Cerebellar cortex (tissue), 1 donor: Measurements from ENCODE around the gene ABCC4.
A peak's percentile ranks its signal among the peaks of the same experiment; 100 is the strongest.

Experiments used
- DNase-seq: peaks from one replicate; pipeline ENCODE4 v3.0.0-alpha.2; 2015; ENCODE audit warnings: low spot score

ABCC4 gene, protein sequence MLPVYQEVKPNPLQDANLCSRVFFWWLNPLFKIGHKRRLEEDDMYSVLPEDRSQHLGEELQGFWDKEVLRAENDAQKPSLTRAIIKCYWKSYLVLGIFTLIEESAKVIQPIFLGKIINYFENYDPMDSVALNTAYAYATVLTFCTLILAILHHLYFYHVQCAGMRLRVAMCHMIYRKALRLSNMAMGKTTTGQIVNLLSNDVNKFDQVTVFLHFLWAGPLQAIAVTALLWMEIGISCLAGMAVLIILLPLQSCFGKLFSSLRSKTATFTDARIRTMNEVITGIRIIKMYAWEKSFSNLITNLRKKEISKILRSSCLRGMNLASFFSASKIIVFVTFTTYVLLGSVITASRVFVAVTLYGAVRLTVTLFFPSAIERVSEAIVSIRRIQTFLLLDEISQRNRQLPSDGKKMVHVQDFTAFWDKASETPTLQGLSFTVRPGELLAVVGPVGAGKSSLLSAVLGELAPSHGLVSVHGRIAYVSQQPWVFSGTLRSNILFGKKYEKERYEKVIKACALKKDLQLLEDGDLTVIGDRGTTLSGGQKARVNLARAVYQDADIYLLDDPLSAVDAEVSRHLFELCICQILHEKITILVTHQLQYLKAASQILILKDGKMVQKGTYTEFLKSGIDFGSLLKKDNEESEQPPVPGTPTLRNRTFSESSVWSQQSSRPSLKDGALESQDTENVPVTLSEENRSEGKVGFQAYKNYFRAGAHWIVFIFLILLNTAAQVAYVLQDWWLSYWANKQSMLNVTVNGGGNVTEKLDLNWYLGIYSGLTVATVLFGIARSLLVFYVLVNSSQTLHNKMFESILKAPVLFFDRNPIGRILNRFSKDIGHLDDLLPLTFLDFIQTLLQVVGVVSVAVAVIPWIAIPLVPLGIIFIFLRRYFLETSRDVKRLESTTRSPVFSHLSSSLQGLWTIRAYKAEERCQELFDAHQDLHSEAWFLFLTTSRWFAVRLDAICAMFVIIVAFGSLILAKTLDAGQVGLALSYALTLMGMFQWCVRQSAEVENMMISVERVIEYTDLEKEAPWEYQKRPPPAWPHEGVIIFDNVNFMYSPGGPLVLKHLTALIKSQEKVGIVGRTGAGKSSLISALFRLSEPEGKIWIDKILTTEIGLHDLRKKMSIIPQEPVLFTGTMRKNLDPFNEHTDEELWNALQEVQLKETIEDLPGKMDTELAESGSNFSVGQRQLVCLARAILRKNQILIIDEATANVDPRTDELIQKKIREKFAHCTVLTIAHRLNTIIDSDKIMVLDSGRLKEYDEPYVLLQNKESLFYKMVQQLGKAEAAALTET (N-terminal part only)

DNA sequence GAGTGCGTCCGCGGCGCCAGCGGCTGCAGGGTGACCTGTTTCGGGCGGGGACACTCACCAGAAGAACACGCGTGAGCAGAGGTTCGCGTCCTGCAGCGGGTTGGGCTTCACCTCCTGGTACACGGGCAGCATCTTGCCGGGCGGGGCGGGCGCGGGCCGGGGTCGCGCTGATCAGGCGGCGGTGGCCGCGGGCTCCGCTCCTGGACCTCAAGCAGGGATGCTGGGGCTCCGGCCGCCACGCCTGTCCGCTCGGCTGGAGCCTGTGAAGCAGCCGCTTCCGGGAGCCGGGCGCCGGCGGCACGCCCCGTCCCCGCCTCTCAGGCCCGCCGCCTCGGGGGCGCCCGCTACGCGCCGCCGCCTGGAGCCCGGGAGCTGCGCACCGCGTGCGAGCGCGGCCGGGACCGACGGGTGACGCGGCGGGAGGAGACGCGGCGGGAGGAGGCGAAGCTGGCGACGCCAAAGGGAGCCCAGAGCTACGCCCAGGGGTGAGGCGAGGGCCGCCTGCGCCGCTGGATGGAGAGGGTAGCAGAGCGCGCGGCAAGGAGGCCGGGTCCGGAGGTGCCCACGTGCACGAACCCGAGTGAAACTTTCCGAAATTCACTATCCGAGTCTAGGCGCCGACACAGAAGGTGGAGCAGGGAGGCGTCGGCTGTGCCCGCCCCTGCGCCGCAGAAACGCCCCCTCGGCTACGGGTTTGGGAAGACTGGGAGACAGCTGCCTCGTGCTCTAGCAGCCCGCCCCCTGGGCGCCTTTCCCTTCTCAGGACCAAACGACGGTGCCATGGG lies at the start of gene ABCC4:
ABCC4 (minus strand) TSS at position 269 of the 785 bp plus-strand sequence; CDS start at position 132, 137 bp downstream.
- DNase-seq, result peak; percentile 49

DNA sequence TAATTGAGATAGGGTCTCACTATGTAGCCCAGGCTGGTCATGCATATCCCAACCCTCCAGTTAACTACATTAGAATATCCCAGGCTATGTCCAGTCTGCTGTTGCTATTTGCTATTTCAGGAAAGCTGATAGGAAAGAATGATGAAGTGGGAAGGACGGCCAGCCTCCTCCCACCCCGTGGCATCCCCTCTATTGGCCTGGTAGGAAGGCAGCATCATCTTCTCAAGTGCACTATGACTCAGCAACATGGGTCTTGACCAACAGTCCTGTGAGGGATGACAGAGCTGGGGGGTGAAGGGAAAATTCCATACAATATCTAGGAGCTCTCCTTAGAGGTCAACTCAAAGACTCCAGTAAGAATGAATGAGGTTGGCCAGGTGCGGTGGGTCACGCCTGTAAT lies 48.0 kb upstream of the ABCC4 start:
- DNase-seq, result no peak

DNA sequence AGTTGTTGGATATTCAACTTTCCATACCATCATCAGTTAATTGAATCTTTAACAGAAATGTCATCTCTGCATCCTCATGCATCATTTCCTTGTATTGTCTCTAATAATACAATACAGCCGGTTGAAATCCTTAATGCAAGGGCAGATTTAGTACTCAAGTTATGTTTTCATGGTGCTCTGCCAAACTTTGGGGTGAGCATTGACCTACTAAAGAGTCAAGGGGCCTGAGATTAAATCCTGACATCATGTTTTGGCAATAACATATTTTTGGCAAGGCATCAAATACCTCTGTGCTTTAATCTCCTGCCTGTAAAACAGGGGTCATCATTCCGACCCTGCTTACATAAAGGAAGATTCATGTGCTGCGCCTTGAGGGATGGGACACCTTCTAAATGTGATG lies 42.7 kb upstream of the ABCC4 start:
- DNase-seq, result no peak

DNA sequence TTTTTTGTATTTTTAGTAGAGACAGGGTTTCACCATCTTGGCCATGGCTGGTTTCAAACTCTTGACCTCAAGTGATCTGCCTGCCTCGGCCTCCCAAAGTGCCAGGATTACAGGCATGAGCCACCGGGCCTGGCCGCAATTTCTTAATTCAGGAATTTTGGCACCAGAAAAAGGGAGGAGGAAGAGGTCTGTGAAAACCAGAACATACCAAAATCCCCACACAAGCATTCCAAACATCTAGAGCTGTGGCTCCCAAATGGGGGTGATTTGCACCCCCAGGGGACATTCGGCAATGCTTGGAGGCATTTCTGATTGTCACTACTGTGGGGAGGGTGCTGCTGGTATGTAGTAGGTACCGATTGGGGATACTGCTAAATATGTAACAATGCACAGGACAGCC lies 40.2 kb upstream of the ABCC4 start:
- DNase-seq, result no peak

DNA sequence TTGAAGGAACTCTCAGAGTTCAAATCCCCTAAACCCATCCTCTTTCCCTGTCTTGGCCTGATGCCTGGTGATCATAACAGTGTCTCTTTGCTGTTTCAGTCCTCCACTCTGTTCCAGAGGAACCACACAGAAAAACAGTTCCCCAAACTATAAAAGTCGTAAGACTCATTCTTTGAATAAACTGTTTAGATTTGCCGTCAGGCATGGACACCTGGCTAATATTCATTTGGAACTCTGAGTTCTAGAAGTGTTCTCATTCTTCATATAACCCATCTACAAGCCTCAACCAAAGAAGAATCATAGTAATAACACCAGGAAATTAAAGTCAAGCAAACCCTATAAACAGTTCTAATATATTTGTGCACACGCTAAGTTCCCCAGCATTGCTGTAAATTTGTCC lies 37.7 kb upstream of the ABCC4 start:
- DNase-seq, result no peak

DNA sequence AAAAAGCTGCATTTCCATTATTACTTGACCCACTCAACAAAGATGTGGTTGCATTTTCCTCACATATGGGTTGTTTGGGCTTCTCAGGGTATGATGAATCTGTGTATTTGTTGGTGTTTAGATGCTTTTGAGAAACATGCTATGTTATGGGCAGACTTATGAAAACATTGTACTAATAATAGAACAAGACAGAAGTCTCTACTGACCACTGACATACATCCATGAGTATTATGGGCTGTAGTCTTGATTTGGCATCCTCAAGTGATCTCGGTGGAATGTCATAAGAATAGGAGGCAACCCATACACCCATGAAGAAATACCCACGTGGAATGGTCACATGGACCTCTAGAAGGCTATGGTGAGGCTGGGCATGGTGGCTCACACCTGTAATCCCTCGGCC lies 36.3 kb upstream of the ABCC4 start:
- DNase-seq, result no peak

DNA sequence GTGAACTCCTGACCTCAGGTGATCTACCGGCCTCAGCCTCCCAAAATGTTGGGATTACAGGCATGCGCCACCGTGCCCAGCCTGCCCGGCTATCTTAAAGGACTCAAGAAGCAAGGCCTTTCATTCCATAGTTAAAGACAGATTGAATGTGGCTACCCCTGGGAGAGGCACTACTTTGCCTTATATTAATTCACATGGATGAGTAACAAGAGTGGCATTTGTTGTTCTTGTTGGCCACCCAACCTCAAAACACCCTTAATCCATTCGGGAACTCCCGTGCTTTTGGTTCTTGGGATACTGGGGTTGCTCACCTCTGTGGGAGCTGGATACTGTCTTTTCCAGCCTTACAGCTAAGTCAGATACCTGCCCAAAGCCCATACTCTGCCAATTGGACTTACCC lies 34.4 kb upstream of the ABCC4 start:
- no peak for DNase-seq

DNA sequence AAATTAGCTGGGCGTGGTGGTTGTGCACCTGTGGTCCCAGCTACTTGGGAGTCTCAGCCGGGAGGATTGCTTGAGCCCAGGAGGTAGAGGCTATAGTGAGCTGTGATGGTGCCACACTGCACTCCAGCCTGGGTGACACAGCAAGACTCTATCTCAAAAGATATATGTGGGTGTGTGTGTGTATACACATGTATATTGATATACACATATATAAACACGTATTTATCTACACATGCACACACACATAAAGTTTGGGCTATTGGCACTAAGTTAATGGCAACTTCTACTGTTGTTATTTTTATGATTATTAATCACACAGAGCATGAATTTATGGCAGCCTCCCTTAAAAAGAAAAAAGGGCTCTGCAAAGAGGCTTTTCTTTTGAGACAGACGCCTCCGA lies 27.1 kb upstream of the ABCC4 start:
- DNase-seq, result no peak

DNA sequence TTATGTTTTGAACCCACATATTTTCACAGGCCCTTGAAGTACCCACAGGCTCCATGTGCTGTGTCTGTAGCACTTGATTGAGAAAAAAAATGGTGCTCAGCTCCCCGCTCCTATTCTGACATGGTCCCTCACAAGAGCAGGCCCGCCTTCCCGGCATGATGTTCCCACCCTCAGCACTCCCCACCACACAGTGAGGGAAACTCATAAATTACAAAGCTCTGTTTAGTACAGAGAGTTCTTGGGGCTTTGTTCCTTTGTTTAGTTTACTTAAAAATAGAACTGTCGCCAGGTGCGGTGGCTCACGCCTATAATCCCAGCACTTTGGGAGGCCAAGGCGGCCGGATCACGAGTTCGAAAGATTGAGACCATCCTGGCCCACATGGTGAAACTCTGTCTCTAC lies 25.9 kb upstream of the ABCC4 start:
- no peak for DNase-seq

DNA sequence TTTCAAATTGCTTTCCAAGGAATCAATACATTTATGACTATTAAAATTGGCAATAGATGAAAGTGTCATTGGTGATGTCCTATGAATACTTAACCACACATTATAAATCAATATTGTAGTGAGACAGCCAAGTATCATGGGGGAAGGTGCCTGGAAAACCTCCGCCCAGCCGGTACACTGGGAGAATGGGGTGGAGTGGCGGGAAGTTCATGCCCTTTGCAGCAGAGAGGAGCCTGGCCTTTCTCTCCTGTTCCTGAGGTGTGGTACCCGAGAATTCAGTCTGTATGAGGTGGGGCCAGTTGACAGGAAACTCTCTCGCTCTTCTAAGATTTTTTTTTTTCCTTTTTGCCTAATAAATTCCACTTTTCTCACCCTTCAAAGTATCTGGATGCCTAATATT lies 25.4 kb upstream of the ABCC4 start:
- DNase-seq, result no peak

DNA sequence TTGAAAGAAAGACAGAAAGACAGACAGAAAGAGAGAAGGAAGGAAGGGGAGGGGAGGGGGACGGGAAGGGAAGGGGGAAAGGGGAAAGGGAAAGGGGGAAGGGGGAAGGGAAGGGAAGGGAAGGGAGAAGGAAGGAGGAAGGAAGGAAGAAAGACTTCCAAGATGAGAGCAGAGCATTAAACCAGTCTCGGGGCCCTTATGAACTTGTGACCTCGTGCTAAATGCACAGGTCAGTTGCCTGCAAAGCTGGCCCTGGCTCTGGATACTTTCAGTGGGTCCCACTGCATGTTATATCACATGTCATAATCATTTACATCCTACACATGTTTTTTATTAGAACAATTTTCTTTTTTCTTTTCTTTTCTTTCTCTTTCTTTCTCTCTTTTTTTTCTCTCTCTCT lies 24.2 kb upstream of the ABCC4 start:
- DNase-seq, result no peak

DNA sequence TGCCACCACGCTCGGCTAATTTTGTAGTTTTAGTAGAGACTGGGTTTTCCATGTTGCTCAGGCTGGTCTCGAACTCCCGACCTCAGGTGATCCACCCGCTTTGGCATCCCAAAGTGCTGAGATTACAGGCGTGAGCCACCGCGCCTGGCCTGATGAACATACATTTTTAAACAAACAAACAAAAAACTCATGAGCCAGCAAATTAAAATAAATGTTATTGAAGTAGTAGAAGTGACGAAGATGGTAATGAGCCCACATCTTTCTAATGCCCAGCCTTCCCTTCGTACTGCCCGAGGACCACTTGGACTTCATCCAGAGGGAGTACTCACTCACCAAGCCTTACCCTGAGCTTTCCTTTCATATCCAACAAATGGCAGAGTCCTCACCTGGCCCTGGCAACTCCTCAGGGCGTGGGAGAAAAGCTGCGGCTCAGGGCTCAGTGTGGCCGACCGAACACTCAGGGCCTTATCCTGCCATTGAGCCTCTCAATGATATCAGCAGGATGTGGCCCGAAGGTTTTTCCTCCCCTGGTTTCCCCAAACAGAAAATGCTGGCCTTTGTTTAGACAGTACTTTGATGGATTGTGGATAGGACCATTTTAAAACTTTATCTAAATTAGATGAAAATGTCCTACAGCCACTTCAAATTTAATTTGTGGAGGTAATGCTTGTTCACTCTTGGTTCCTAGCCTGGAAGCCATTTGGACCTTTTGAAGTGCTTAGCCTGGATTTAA lies 22.8 kb upstream of the ABCC4 start:
- no peak for DNase-seq

DNA sequence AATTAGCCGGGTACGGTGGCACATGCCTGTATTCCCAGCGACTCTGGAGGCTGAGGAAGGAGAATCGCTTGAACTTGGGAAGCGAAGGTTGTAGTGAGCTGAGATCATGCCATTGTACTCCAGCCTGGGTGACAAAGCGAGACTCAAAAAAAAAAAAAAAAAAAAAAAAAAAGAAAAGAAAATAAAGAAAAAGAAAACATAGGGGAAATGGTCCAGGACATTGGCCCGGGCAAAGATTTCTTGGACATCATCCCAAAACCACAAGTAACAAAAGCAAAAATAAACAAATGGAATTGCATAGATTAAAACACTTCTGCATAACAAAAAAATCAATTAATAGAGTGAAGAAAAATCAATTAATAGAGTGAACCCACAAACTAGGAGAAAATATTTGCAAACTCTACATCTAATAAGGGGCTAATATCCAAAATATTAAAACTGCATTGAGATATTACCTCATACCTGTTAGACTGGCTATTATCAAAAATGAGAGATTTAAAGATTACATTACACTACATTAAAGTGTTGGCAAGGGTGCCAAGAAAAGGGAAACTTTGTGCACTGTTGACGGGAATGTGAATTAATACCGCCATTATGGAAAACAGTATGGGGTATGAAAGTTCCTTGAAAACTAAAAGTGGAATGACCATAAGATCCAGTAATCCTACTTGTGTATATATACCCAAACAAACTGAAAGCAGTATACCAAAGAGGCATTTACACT lies 18.5 kb upstream of the ABCC4 start:
- no peak for DNase-seq

DNA sequence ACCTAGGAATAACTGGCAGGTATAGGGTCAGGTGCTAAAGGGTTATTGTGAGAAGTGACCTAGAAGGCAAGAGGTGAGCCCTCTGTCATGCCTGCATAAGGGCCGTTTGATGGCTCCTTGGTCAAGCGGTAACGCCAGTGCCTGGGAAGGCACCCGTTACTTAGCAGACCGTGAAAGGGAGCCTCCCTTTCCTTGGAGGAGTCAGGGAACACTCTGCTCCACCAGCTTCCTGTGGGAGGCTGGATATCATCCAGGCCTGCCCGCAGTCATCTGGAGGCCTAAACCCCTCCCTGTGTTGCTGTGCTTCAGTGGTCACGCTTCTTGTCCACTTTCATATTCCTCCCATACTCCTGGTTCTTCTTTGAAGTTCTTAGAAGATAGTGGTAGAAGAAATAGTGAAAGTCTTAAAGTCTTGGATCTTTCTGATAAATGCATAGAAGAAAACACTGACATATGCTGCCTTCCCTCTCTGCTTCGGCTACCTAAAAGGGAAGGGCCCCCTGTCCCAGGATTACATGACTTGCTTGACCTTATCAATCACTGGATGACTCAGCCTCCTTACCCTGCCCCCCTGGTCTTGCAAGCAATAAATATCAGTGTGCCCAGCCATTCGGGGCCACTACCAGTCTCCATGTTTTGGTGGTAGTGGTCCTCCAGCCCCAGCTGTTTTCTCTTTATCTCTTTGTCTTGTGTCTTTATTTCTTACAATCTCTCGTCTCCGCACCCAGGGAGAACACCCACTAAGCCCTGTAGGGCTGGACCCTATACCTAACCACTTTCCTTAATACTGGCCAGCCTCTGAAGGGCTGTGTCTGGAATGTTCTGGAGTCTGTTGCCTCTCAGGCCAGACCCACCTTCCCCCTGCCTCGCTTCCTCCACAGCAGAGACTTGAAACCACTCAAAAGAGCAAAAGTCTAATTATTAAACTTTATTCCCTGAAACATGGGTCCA lies 16.1 kb upstream of the ABCC4 start:
- no peak for DNase-seq

DNA sequence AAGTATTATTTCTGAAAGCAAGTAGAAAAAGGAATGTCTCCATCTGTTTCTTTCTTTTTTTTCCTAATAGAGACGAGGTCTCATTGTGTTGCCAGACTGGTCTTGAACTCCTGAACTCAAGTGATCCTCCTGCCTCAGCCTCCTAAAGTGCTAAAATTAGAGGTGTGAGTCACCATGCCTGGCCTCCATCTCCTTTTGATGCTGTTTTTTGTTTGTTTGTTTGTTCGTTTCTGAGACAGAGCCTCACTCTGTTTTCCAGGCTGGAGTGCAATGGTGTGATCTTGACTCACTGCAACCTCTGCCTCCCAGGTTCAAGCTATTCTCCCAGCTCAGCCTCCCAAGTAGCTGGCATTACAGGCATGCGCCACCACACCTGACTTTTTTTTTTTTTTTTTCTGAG lies 14.5 kb upstream of the ABCC4 start:
- DNase-seq, result no peak

DNA sequence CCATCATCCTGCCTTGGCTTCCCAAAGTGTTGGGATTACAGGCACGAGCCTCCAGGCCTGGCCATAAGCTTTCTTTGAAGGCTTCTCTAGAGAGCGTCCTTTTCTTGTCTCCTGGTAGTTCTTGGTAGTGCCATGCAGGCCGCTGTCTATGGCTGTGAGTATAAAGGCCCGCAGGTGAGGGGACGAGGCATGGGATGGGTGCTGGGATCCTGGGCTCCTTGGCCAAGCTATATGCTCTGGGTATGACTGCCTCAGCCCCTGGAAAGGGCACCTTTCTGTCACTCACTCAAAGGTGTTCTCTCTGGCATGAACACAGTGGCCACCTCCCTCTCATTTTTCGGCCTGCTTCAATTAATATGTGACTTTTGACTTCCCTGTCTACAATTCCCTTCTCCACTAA lies 6.3 kb upstream of the ABCC4 start:
- DNase-seq, result no peak

DNA sequence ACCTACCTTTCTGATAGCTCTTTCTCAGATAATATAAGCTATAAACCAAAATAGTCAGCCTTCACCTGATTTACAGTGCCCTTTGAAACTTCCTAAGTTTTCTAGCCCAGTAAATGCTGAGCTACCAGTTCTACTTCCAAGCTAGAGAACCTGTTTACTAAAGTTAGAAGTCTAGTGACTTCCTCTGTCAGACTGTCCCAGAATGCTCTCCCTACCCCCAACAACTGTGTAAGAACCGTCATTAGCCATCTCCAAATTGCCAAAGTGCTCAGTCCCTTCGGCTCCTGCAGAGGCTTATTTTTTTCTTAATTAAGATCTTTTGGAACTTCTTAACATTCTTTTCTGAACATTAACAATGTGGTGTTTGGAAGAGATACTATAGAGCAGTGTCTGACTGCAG lies 3.2 kb upstream of the ABCC4 start:
- no peak for DNase-seq

DNA sequence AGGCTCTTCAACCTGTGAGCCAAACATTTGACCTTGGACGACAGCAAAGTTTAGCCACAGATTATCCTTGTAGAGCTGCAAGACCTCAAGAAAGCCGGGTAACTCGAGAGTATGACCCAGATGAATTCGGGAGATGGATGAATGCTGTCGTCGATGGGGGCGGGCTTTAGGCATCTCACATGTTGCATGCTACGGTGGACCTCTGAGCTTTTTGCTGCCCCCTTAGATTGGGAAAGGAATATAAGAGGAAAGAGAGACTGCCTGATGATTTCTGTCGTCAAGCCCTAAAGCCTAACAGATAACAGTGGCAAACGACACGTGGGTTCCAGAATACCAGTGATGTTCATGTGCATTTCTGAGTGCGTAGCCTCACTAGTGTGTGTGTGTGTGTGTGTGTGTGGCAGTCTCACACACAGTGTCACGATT lies 730 bp upstream of the ABCC4 start:
- DNase-seq, result peak; percentile 43

DNA sequence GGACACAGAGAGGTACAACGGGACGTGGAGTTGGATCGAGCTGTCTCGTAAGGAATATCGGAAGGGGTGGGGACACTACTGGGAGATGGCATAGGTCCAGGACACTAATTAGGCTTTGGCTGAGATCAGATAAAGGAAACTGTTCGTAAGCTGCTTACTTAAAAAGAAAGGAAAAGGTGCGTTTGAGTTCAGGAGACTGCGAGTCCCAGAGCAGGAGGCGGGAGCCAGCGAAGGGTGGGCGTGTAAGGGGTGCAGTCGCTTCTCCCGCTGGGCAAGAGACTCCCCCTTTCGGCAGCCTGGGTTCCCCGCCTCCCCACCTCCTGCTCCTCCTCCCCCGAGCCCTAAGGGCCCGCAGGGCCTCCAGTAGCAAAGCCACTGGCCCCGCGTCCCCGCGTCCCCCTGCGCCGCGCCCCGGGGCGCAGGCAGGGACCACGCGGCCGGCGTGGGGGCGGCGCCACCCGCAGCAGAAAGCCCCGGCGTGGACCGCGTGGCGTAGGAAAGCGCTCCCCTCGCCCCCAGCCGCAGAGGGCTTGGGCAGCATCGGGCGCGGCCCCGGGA lies 547 bp downstream of the ABCC4 start:
- peak; percentile 29 for DNase-seq
